Endothelial cell of umbilical vein (primary cell): ENCODE results near the gene ATP6V1G3. TPM values are rescaled to one million over a fixed set of nuclear protein-coding genes. Genes with fewer than 3 reads are reported as not detected.

Experiments
- BruUV-seq: library from RNA; stranded (reverse); fragments of 400-500 nt; replicated peaks from 2 replicates; lab custom pipeline; 2021; lab: Mats Ljungman, UMichigan
- CTCF ChIA-PET: fragments of 300-600, 350-600 bp; sonication (Branson Sonifier 250); formaldehyde crosslinking; loops from one replicate; lab custom pipeline; 2021; ENCODE audit warnings: antibody characterized with exemption, inconsistent platforms; lab: Charles Lee
- POLR2A ChIA-PET: fragments of 300-600, 350-600 bp; sonication (Branson Sonifier 250); formaldehyde crosslinking; loops from one replicate; lab custom pipeline; 2021; ENCODE audit warnings: antibody characterized with exemption, inconsistent platforms; lab: Charles Lee
- DNase-seq: peaks from one replicate; pipeline ENCODE4 v3.0.0-alpha.2; 2011; ENCODE audit warnings: low read depth, low spot score
- FAIRE-seq: peaks from 2 replicates; lab custom pipeline; 2011; peaks lifted over from hg19 to GRCh38; lab: Jason Lieb, UNC
- H2AFZ ChIP-seq: 2 replicates; pipeline ENCODE4 v1.6.0; 2012; ENCODE audit warnings: low read depth, low read length, control low read depth, inconsistent platforms
- H3K27ac ChIP-seq: 2 replicates; pipeline ENCODE4 v1.5.1; 2011; ENCODE audit warnings: low read depth, mild to moderate bottlenecking, control low read depth, low read length, moderate library complexity; ENCODE audit not compliant: insufficient read depth
- H3K27me3 ChIP-seq, 2 experiments: 2 replicates each; pipeline versions ENCODE4 v1.6.0 to v1.6.1; 2011; ENCODE audit warnings: low read length in 2 of 2, mixed read lengths in 1 of 2; ENCODE audit not compliant: control insufficient read depth in 2 of 2, insufficient read depth in 2 of 2
- H3K36me3 ChIP-seq, 2 experiments: 2 replicates in 1 of 2; 3 replicates in 1 of 2; pipeline ENCODE4 v1.5.1; 2011; ENCODE audit warnings: low read length in 2 of 2, mild to moderate bottlenecking in 1 of 2, moderate library complexity in 1 of 2; ENCODE audit not compliant: control insufficient read depth in 2 of 2, insufficient read depth in 2 of 2; ENCODE audit errors: extremely low read depth in 1 of 2
- H3K4me1 ChIP-seq: 3 replicates; pipeline ENCODE4 v1.5.1; 2011; ENCODE audit warnings: mild to moderate bottlenecking, low read length; ENCODE audit not compliant: control insufficient read depth, insufficient read depth; ENCODE audit errors: extremely low read depth
- H3K4me2 ChIP-seq: 2 replicates; pipeline ENCODE4 v1.6.1; 2011; ENCODE audit warnings: low read length, control low read depth, mixed read lengths; ENCODE audit not compliant: insufficient read depth
- H3K4me3 ChIP-seq, 3 experiments: fragments of 200-600 bp in 1 of 3; sonication (generic), shearing (Covaris generic) in 1 of 3; replicated peaks in 1 of 3; 2 replicates each; pipeline ENCODE4 v1.5.1; 2011 to 2016; ENCODE audit warnings: control low read depth in 3 of 3, low read length in 3 of 3, mild to moderate bottlenecking in 2 of 3, inconsistent platforms in 1 of 3, low read depth in 1 of 3, moderate library complexity in 1 of 3; ENCODE audit not compliant: insufficient read depth in 1 of 3
- H3K79me2 ChIP-seq: 2 replicates; pipeline ENCODE4 v1.6.0; 2012; ENCODE audit warnings: low read length, inconsistent platforms; ENCODE audit not compliant: control insufficient read depth, insufficient read depth
- H3K9ac ChIP-seq: replicated peaks from 2 replicates; pipeline ENCODE3; 2011; ENCODE audit warnings: low read length, control low read depth; ENCODE audit not compliant: insufficient read depth; ENCODE audit errors: extremely low read depth
- H3K9me1 ChIP-seq: replicated peaks from 3 replicates; pipeline ENCODE4 v1.6.0; 2011; ENCODE audit warnings: mild to moderate bottlenecking, low read length; ENCODE audit not compliant: control insufficient read depth, insufficient read depth; ENCODE audit errors: extremely low read depth
- H3K9me3 ChIP-seq: replicated peaks from 2 replicates; pipeline ENCODE4 v1.5.1; 2012; ENCODE audit warnings: low read length, inconsistent platforms; ENCODE audit not compliant: control insufficient read depth, insufficient read depth
- H4K20me1 ChIP-seq: replicated peaks from 2 replicates; pipeline ENCODE3; 2011; ENCODE audit warnings: mild to moderate bottlenecking, low read length; ENCODE audit not compliant: control insufficient read depth, insufficient read depth; ENCODE audit errors: extremely low read depth
- CTCF ChIP-seq, 2 donors: IDR thresholded peaks; 1 replicate in 1 of 2; 2 replicates in 1 of 2; pipeline ENCODE4 v1.5.1; 2011; ENCODE audit warnings: low read length in 2 of 2, mild to moderate bottlenecking in 2 of 2, moderate library complexity in 2 of 2, control low read depth in 1 of 2, inconsistent platforms in 1 of 2, low read depth in 1 of 2; ENCODE audit not compliant: insufficient read depth in 1 of 2; ENCODE audit errors: extremely low read depth in 1 of 2
- EZH2 ChIP-seq: IDR thresholded peaks from 2 replicates; pipeline ENCODE4 v1.6.1; 2012; ENCODE audit warnings: borderline replicate concordance, low read depth, mild to moderate bottlenecking, moderate library complexity, low read length, inconsistent platforms; ENCODE audit not compliant: severe bottlenecking
- FOS ChIP-seq: IDR thresholded peaks from 2 replicates; pipeline ENCODE4 v1.6.1; 2011; ENCODE audit warnings: mild to moderate bottlenecking, low read length, moderate library complexity, borderline replicate concordance; ENCODE audit not compliant: insufficient read depth
- GATA2 ChIP-seq: IDR thresholded peaks from 2 replicates; pipeline ENCODE4 v1.7.0; 2011; ENCODE audit warnings: low read depth, mild to moderate bottlenecking, moderate library complexity, mixed read lengths, low read length; ENCODE audit not compliant: insufficient read length, insufficient read depth
- JUN ChIP-seq: IDR thresholded peaks from 2 replicates; pipeline ENCODE4 v1.6.1; 2011; ENCODE audit warnings: borderline replicate concordance, low read depth; ENCODE audit not compliant: insufficient read length, insufficient read depth
- MAX ChIP-seq: IDR thresholded peaks from 2 replicates; pipeline ENCODE4 v1.6.1; 2011; ENCODE audit not compliant: insufficient read depth, insufficient read length
- MYC ChIP-seq: IDR thresholded peaks from one replicate; pipeline ENCODE4 v1.6.1; 2011; ENCODE audit warnings: mild to moderate bottlenecking, low read depth, low read length
- POLR2A ChIP-seq: IDR thresholded peaks from 2 replicates; pipeline ENCODE4 v1.6.1; 2012; ENCODE audit warnings: low read depth, mild to moderate bottlenecking, control low read depth, low read length
- POLR2AphosphoS5 ChIP-seq: IDR thresholded peaks from 2 replicates; pipeline ENCODE4 v1.6.1; 2012; ENCODE audit warnings: low read depth, mild to moderate bottlenecking, control low read depth, low read length, moderate library complexity; ENCODE audit not compliant: insufficient read depth
- dilution Hi-C: fragments of 300-500 bp; cut with MboI; formaldehyde crosslinking; loops from one replicate; pipeline ENCODE4 v1.15.0; 2019; ENCODE audit warnings: low sequenced_read_pairs; ENCODE audit not compliant: extremely low pct_ligation_motif_present
- intact Hi-C: fragments of 100-400 bp; cut with micrococcal nuclease; formaldehyde crosslinking; loops from one replicate; pipeline ENCODE4 v1.10.0; 2022
- polyA plus RNA-seq, 4 experiments: library from polyadenylated mRNA; depleted of rRNA in 3 of 4; stranded (reverse) in 3 of 4; unstranded in 1 of 4; fragments of >200 nt; gene quantifications; 2 replicates each; pipeline versions ENCODE4 v1.2.1 to v1.2.3, GENCODE V29; 2011 to 2012; ENCODE audit warnings: missing spikeins in 1 of 4
- total RNA-seq: library from RNA; stranded (reverse); gene quantifications from 2 replicates; pipeline ENCODE4 v1.2.3, GENCODE V29; 2021

Gene ATP6V1G3
- total and polyA plus RNA-seq, 2 donors (not counting 3 experiments of a cell fraction or from before 2014, with no cell fraction given) = not detected

- Histone ChIP-seq H3K9me1 (no peaks in the 10 kb centered on the region), H3K4me2 (no peak overlapping the region), H3K4me1 (no peaks in the 10 kb centered on the region), H3K27me3 (no peaks in the 10 kb centered on the region), H3K36me3 (no peaks in the 10 kb centered on the region), H3K9ac (no peak overlapping the region), H3K27ac (no peak overlapping the region), H3K79me2 (no peaks in the 10 kb centered on the region), H4K20me1 (no peaks in the 10 kb centered on the region), H3K9me3 (no peaks in the 10 kb centered on the region), H3K4me3 (no peak overlapping the region), H2AFZ (no peak overlapping the region)
- FAIRE-seq (no peak), DNase-seq (no peak)
- BruUV-seq = no TSS peak
- dilution Hi-C loops = no loop called here
- ChIA-PET CTCF (interaction anchor here (0.7 kb wide), 1 partner anchor 39 kb away, joined by 3 read pairs; no protein-coding TSS in a partner anchor), POLR2A (no interaction called here)
- TF ChIP-seq GATA2 (no peak), MYC (no peak), FOS (no peak), MAX (no peak), EZH2 (no peak), JUN (no peak), CTCF (IDR thresholded peaks at IDR 0.05; ENCODE audit: extremely low read depth in 1 of 2, insufficient read depth in 1 of 2, low read depth in 1 of 2, low read length in 2 of 2) (no peak), POLR2A (no peak), POLR2AphosphoS5 (no peak)
- intact Hi-C loops = no loop called here
Measured at GRCh38 chr1:198483645-198484044, 56.8 kb downstream of the ATP6V1G3 start.
